Neuronal stem cell (in vitro differentiated cells): ENCODE data around the gene AUH.

Experiments
- DNase-seq: peaks from one replicate; pipeline ENCODE4 v3.0.0-alpha.2; 2013; ENCODE audit warnings: low spot score
- H2AFZ ChIP-seq: one replicate; pipeline ENCODE4 v1.6.1; 2013; ENCODE audit warnings: mild to moderate bottlenecking, low read length, inconsistent platforms
- H2AK5ac ChIP-seq: 2 replicates; pipeline ENCODE4 v1.6.1; 2013; ENCODE audit warnings: low read depth, mild to moderate bottlenecking, inconsistent platforms, low read length, moderate library complexity, mixed read lengths
- H2BK120ac ChIP-seq: 2 replicates; pipeline ENCODE4 v1.6.1; 2013; ENCODE audit warnings: low read depth, mild to moderate bottlenecking, inconsistent platforms, low read length, moderate library complexity, mixed read lengths
- H2BK12ac ChIP-seq: one replicate; pipeline ENCODE4 v1.6.1; 2013; ENCODE audit warnings: low read length, inconsistent platforms
- H2BK15ac ChIP-seq: 2 replicates; pipeline ENCODE4 v1.6.1; 2013; ENCODE audit warnings: mild to moderate bottlenecking, low read length, inconsistent platforms, mixed read lengths
- H2BK5ac ChIP-seq: one replicate; pipeline ENCODE4 v1.6.1; 2013; ENCODE audit warnings: inconsistent platforms, mild to moderate bottlenecking, low read length, moderate library complexity
- H3K14ac ChIP-seq: one replicate; pipeline ENCODE4 v1.6.1; 2013; ENCODE audit warnings: low read length, inconsistent platforms
- H3K18ac ChIP-seq: 2 replicates; pipeline ENCODE4 v1.6.1; 2013; ENCODE audit warnings: low read length, inconsistent platforms
- H3K23ac ChIP-seq: 2 replicates; pipeline ENCODE4 v1.6.1; 2013; ENCODE audit warnings: low read depth, mild to moderate bottlenecking, mixed read lengths, low read length, inconsistent platforms; ENCODE audit not compliant: poor library complexity
- H3K27ac ChIP-seq: replicated peaks from 3 replicates; pipeline ENCODE4 v1.5.1; 2013; ENCODE audit warnings: low read length, inconsistent platforms
- H3K27me3 ChIP-seq, 3 experiments: 2 replicates each; pipeline ENCODE4 v1.6.1; 2013; ENCODE audit warnings: low read length in 3 of 3, mild to moderate bottlenecking in 2 of 3, inconsistent platforms in 1 of 3, low read depth in 1 of 3, mixed read lengths in 1 of 3, moderate library complexity in 1 of 3; ENCODE audit not compliant: control insufficient read depth in 3 of 3, insufficient read depth in 3 of 3
- H3K36me3 ChIP-seq, 2 donors: replicated peaks in 1 of 2; 2 replicates each; pipeline ENCODE4 v1.6.1; 2013; ENCODE audit warnings: low read length in 2 of 2; ENCODE audit not compliant: control insufficient read depth in 2 of 2, insufficient read depth in 2 of 2
- H3K4ac ChIP-seq: 2 replicates; pipeline ENCODE4 v1.6.1; 2013; ENCODE audit warnings: inconsistent platforms, mild to moderate bottlenecking, low read length, moderate library complexity
- H3K4me1 ChIP-seq, 2 donors: 1 replicate in 1 of 2; 2 replicates in 1 of 2; pipeline ENCODE4 v1.6.1; 2013; ENCODE audit warnings: low read length in 2 of 2, low read depth in 1 of 2; ENCODE audit not compliant: control insufficient read depth in 2 of 2, insufficient read depth in 1 of 2
- H3K4me2 ChIP-seq: one replicate; pipeline ENCODE4 v1.6.1; 2013; ENCODE audit warnings: mild to moderate bottlenecking, low read length, inconsistent platforms; ENCODE audit not compliant: insufficient read depth, poor library complexity, severe bottlenecking
- H3K4me3 ChIP-seq, 2 donors: 2 replicates each; pipeline ENCODE4 v1.5.1; 2013; ENCODE audit warnings: low read length in 2 of 2, mild to moderate bottlenecking in 2 of 2, inconsistent platforms in 1 of 2, moderate library complexity in 1 of 2
- H3K79me1 ChIP-seq: one replicate; pipeline ENCODE4 v1.6.1; 2013; ENCODE audit warnings: low read depth, mild to moderate bottlenecking, inconsistent platforms, low read length, moderate library complexity
- H3K9ac ChIP-seq: one replicate; pipeline ENCODE4 v1.6.1; 2013; ENCODE audit warnings: mild to moderate bottlenecking, low read depth, low read length, inconsistent platforms; ENCODE audit not compliant: poor library complexity
- H3K9me3 ChIP-seq, 2 donors: replicated peaks in 1 of 2; 2 replicates each; pipeline versions ENCODE3 to v1.6.1; 2013; ENCODE audit warnings: low read length in 2 of 2, mild to moderate bottlenecking in 2 of 2, inconsistent platforms in 1 of 2, low read depth in 1 of 2, mixed read lengths in 1 of 2, moderate library complexity in 1 of 2; ENCODE audit not compliant: control insufficient read depth in 2 of 2, insufficient read depth in 1 of 2
- H4K8ac ChIP-seq: one replicate; pipeline ENCODE4 v1.6.1; 2013; ENCODE audit warnings: low read depth, mild to moderate bottlenecking, inconsistent platforms, low read length, moderate library complexity
- H4K91ac ChIP-seq: one replicate; pipeline ENCODE4 v1.6.1; 2013; ENCODE audit warnings: low read length, low read depth, mild to moderate bottlenecking, inconsistent platforms; ENCODE audit not compliant: poor library complexity
- WGBS, 2 donors: extraction: QIAGEN DNeasy Blood & Tissue Kit; methylation state at CpG; one replicate each; pipeline ENCODE4 v1.1.7; 2013; ENCODE audit warnings: missing lambda C conversion rate in 2 of 2, mixed read lengths in 1 of 2; ENCODE audit not compliant: insufficient read length in 2 of 2, insufficient replicate concordance in 1 of 2; ENCODE audit errors: extremely low coverage in 2 of 2; 5-methylcytosine and 5-hydroxymethylcytosine counted together

Gene AUH

DNA sequence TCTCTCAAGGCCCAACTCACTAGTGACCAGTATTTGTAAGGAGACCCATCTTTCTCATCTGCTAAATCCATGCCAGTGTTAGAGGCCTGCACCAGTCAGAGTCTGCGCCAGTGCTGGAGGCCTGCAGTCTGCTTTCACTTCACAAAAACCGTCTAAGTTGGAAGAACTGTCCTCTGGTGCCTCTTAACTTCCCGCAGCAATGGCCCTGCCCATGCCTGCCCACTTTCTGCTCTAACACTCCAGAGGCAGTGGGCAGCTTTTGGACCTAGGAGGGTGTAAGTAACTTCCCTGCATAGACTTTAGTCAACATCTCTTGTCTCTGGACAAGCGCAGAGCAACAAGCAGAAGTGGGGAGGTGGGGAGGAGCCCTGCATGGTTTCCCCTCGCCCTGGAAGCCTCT is 152.9 kb downstream of the AUH start:
- no peak overlapping the region for H2BK5ac ChIP-seq

DNA sequence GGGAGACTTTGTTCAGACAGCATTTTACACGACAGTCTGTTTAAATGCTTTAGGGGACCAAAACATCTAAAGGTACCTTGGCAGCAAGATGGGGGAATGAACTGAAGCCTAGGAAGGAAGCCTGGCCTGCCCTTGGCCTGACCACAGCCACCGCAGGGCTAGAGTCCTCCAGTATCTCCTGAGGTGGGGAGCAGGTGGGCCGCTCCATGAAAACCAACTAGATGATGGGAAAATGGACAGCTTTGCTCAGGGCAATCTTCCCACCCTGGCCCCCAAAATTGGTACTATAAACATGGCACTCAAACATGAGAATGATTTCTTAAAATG is 153.3 kb downstream of the AUH start:
- Histone ChIP-seq H3K36me3 (no peaks in the 10 kb centered on the region), H3K9ac (no peak overlapping the region), H2BK15ac (no peak overlapping the region), H2AFZ (no peak overlapping the region), H2BK12ac (no peak overlapping the region), H3K27ac (no peak overlapping the region), H3K4me1 (no peaks in the 10 kb centered on the region), H4K91ac (no peak overlapping the region), H3K23ac (no peak overlapping the region), H3K14ac (no peak overlapping the region), H3K79me1 (no peaks in the 10 kb centered on the region), H2AK5ac (no peak overlapping the region), H2BK120ac (no peak overlapping the region), H3K4me3 (no peak overlapping the region), H3K4ac (no peak overlapping the region), H3K4me2 (no peak overlapping the region), H4K8ac (no peak overlapping the region), H3K27me3 (no peaks in the 10 kb centered on the region), H2BK5ac (no peak overlapping the region), H3K18ac (no peak overlapping the region), H3K9me3 (no peaks in the 10 kb centered on the region)
- no CpG with 5 or more reads among the region's 3 CpGs for WGBS, 2 donors
- DNase-seq: no peak

More for the DNA sequence above, 152.9 kb downstream of the AUH start:
- Histone ChIP-seq H3K4me3 (no peak overlapping the region), H3K27ac (no peak overlapping the region), H2BK120ac (no peak overlapping the region), H3K4me2 (no peak overlapping the region), H3K18ac (no peak overlapping the region), H3K9me3 (no peaks in the 10 kb centered on the region), H3K27me3 (no peaks in the 10 kb centered on the region), H2AK5ac (no peak overlapping the region), H3K9ac (no peak overlapping the region), H3K4me1 (no peaks in the 10 kb centered on the region), H3K14ac (no peak overlapping the region), H2BK15ac (no peak overlapping the region), H3K23ac (no peak overlapping the region), H3K4ac (no peak overlapping the region), H3K79me1 (no peaks in the 10 kb centered on the region), H2BK12ac (no peak overlapping the region), H3K36me3 (no peaks in the 10 kb centered on the region), H4K8ac (no peak overlapping the region), H4K91ac (no peak overlapping the region), H2AFZ (no peak overlapping the region)
- DNase-seq: no peak
- WGBS, 2 donors: no CpG with 5 or more reads among the region's 5 CpGs

DNA sequence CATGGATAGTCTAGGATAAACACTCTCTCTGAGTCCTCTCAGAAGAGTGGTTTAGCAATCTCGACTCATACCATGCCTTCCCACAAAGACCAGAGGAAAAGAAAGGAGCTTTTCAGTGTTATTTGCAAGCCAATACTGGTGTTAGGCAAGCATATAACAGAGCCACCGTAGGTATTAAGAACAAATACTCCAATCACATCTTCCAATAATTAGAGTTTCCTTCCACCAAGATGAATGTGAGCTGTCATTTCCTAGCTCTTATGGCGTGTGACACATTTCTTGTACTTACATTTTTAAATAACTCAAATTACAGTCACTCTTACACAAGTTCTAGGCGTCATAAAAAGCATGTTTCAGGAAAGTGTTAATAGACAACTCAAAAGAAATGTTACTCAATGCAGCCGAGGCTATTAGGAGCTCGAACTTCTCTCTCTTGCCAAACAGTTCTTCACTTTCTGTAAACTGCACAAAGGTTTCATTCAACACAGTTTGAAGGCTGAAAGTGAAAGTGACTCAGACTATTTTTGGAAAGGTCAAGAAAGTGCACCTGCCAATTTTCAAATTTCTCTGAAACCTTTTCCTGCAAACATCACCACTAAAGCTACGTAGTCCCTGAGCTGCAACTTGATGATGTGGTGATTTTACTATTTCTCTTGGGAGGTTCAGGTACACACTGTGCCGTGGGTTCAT is 153.8 kb downstream of the AUH start:
- Histone ChIP-seq H2BK12ac (no peak overlapping the region), H3K27ac (no peak overlapping the region), H2AFZ (no peak overlapping the region), H2BK5ac (no peak overlapping the region), H2AK5ac (no peak overlapping the region), H3K9me3 (peaks cover under 1% of the 10 kb centered on the region in 2 donors), H4K91ac (no peak overlapping the region), H2BK15ac (no peak overlapping the region), H3K23ac (no peak overlapping the region), H4K8ac (no peak overlapping the region), H3K9ac (no peak overlapping the region), H3K4me1 (no peaks in the 10 kb centered on the region), H3K4me3 (no peak overlapping the region), H3K18ac (no peak overlapping the region), H3K4ac (no peak overlapping the region), H3K27me3 (no peaks in the 10 kb centered on the region), H2BK120ac (no peak overlapping the region), H3K4me2 (no peak overlapping the region), H3K14ac (no peak overlapping the region), H3K36me3 (no peaks in the 10 kb centered on the region), H3K79me1 (no peaks in the 10 kb centered on the region)
- no peak for DNase-seq
- WGBS, 2 donors: no CpG with 5 or more reads among the region's 8 CpGs

DNA sequence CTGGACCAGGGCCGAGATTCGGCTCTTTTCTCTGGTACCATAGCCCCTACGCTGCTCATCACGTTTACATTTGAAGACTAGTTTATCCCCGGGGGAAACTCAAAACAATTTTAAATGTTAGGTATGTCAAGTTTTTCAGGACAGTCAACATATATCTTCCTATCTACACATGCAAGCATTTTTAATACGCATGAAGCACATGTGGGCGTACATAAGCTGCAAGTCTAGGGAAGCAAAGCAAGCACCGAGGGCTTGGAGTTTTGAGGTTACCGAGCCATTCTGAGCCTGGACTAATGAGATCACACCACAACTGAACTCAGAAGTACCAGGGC is 154.4 kb downstream of the AUH start:
- no peaks in the 10 kb centered on the region for H3K4me1 ChIP-seq
- H2BK15ac ChIP-seq: no peak overlapping the region
- DNase-seq: no peak
- H2BK5ac ChIP-seq: no peak overlapping the region
- H3K4ac ChIP-seq: no peak overlapping the region
- H2AK5ac ChIP-seq: no peak overlapping the region
- H3K9me3 ChIP-seq: peaks cover 2 to 3% of the 10 kb centered on the region in 2 donors
- no peak overlapping the region for H3K27ac ChIP-seq
- H2BK12ac ChIP-seq: no peak overlapping the region
- no peak overlapping the region for H3K4me2 ChIP-seq
- H3K4me3 ChIP-seq: no peak overlapping the region
- H3K27me3 ChIP-seq: no peaks in the 10 kb centered on the region
- no peaks in the 10 kb centered on the region for H3K79me1 ChIP-seq
- no peak overlapping the region for H3K18ac ChIP-seq
- H2AFZ ChIP-seq: no peak overlapping the region
- H3K9ac ChIP-seq: no peak overlapping the region
- no peak overlapping the region for H3K14ac ChIP-seq
- no CpG with 5 or more reads among the region's 9 CpGs for WGBS, 2 donors
- no peak overlapping the region for H4K91ac ChIP-seq
- no peak overlapping the region for H4K8ac ChIP-seq
- no peak overlapping the region for H2BK120ac ChIP-seq
- H3K36me3 ChIP-seq: no peaks in the 10 kb centered on the region
- H3K23ac ChIP-seq: no peak overlapping the region
